Measurements from ENCODE around the gene NDUFS7. TPM values are rescaled to one million over a fixed set of nuclear protein-coding genes. Genes with fewer than 3 reads are reported as not detected.

The NDUFS7 gene
- total RNA-seq, 2 donors from 2014 or later, result 50.9 to 54.7 TPM

DNA sequence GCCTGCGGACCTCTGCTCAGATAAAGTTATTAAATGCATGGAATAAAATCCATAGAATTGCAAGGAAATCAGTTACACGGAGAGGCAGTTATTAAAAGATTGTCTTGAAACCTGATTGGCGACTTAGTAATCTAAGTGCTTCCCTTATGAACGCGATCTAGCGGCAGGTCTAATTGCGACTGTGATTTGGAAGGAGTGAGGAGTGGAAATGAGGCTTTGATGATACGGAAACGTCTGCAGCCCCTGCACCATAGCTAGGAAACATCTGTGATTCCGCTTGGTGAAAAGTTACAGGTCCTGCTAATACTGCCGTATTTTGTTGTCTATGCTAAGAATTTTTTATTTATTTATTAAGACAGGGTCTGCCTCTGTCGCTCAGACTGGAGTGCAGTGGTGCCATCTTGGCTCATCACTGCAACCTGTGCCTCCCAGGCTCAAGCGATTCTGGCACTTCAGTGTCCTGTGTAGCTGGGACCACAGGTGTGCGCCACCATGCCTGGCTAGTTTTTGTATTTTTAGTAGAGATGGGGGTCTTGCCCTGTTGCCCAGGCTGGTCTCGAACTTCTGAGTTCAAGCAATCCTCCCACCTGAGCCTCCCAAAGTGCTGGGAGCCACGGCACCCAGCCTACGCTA lies 887 bp downstream of the NDUFS7 start:
- H3K27me3 Mint-ChIP-seq, result peaks cover 6% of the 10 kb centered on the region
- ATAC-seq, result no peak
- H3K4me1 Mint-ChIP-seq, result peaks cover 19% of the 10 kb centered on the region
- peaks cover 2% of the 10 kb centered on the region for H3K36me3 Mint-ChIP-seq (ENCODE audit: low read depth)
- DNase-seq, result no peak
- H3K27ac Mint-ChIP-seq, result peak overlapping the region; percentile 97
- H3K4me3 Mint-ChIP-seq, result peak overlapping the region; percentile 87
- H3K9me3 ChIP-seq (ENCODE audit: control insufficient read depth, low read length, poor library complexity, severe bottlenecking), result no peaks in the 10 kb centered on the region

DNA sequence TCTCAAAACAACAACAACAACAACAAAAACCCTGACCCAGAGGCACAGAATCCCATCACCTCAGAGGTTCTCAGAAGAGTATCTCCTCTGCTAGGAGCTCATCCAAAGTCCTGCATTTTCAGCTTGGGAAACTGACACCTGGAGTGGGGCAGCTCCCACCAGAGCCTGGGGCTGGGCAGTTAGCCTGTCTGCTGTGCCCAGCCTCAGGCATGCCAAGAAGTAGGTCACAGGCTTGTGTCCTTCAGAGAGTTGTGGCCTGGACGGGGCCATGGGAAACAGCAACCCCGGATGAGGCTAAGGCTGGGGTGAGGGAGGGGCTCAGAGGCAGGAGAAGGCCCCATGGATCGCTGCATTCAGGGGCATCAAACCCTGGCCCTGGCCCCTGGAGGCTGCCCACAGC lies 2.1 kb downstream of the NDUFS7 start:
- H3K9me3 ChIP-seq (ENCODE audit: control insufficient read depth, low read length, poor library complexity, severe bottlenecking), result no peaks in the 10 kb centered on the region
- Mint-ChIP-seq H3K27me3 (peaks cover 6% of the 10 kb centered on the region), H3K27ac (no peak overlapping the region), H3K4me1 (peaks cover 18% of the 10 kb centered on the region), H3K4me3 (no peak overlapping the region), H3K36me3 (ENCODE audit: low read depth) (peaks cover 2% of the 10 kb centered on the region)
- DNase-seq (no peak), ATAC-seq (no peak)

DNA sequence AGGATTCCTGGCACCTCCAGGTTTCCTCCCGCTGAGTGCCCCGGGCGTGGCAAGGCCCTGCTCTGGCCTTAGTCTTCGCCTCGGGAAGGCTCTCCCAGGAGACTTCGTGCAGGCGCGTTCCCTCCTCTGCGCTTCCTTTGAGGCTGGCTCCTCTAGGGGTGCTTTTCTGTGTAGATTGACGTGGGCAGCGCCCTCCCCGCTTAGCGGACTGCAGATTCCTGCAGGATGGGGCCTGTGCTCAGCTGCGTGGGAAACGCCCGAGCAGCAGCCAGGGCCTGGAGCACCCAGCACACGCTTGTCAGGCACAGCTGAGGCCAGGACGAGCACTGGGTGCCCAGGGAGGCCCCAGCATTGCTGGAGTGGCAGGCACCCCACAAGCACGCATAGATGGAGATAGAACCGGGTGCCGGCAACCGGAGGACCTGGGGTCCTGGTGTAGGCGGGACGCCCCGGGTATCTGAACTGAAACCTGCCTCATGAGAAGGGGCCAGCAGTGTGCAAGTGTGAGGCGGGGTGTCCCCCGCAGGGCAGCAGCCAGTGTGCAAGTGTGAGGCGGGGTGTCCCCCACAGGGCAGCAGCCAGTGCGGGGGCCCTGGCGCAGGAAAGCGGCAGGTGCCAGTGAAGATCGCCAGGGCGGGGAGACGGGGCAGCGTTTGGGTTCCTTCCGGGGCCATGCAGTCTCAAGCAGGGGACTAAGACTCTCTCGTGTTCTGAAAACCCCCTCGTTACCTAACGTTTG lies 3.4 kb downstream of the NDUFS7 start:
- no peaks in the 10 kb centered on the region for H3K9me3 ChIP-seq (ENCODE audit: control insufficient read depth, low read length, poor library complexity, severe bottlenecking)
- Mint-ChIP-seq H3K27ac (no peak overlapping the region), H3K36me3 (ENCODE audit: low read depth) (peaks cover 2% of the 10 kb centered on the region), H3K4me1 (peaks cover 18% of the 10 kb centered on the region), H3K27me3 (peaks cover 6% of the 10 kb centered on the region), H3K4me3 (no peak overlapping the region)
- ATAC-seq (no peak), DNase-seq (no peak)

DNA sequence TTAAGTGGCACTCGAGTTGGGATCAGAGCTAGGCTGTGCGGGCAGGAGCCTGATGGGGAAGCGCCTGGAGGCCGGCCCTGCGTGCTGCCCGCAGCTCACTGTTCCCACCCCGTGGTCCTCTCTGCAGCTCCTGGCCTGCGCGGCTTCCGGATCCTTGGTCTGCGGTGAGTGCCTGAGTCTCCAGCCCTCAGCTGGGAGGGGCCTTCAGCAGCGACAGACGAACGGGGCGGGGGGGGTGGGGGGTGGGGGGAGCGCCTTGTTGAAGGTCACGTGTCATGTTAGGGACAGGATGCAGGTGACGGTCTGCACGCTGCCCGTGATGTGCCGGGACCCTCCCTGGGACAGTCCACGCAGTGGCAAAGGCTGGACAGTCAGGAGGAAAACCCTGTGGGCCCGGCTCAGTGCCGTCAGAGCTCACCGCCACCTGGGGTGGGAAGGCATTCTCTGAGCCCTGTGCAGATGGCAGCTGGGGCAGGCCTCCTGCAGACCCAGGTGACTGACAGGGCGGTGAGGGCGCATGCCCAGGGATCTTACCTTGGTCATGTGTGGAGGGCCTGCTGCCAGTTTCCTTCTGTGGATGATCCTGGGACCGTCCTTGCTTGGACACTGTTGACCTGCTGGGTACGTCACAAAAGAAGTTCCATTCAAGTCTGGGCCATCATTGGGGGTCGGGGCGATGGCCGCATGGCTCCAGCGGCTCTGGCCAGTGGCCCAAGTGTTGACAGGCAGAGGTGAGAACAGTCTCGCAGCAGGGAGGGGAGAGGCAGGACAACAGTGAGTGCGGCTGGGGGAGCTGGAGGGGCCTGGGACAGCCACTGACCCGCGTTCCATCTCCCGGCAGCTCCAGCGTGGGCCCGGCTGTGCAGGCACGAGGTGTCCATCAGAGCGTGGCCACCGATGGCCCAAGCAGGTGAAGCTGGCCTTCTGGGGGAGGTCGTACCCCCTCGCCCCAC lies 4.3 kb downstream of the NDUFS7 start:
- no peak overlapping the region for H3K27ac Mint-ChIP-seq

DNA sequence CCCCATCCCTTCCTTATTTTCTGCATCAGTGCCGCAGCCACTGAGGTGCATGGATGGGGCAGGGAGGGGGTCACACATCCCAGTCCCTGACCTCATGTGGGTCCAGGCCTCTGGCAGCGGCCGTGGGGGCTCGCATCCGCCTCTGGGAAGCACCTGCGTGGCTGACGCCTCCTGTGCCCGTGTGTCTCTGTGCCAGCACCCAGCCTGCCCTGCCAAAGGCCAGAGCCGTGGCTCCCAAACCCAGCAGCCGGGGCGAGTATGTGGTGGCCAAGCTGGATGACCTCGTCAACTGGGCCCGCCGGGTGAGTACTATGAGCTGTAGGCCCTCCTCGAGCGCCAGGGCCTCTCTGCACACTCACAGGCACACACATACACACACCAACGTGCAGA lies 4.9 kb downstream of the NDUFS7 start:
- DNase-seq, result no peak
- Mint-ChIP-seq H3K27ac (no peak overlapping the region), H3K4me1 (peaks cover 12% of the 10 kb centered on the region), H3K4me3 (no peak overlapping the region), H3K36me3 (ENCODE audit: low read depth) (no peaks in the 10 kb centered on the region), H3K27me3 (peaks cover under 1% of the 10 kb centered on the region)
- ATAC-seq, result no peak
- H3K9me3 ChIP-seq (ENCODE audit: control insufficient read depth, low read length, poor library complexity, severe bottlenecking), result no peaks in the 10 kb centered on the region

More for the DNA sequence above, 4.3 kb downstream of the NDUFS7 start:
- Mint-ChIP-seq H3K4me1 (peaks cover 16% of the 10 kb centered on the region), H3K27me3 (peaks cover 6% of the 10 kb centered on the region), H3K4me3 (no peak overlapping the region), H3K36me3 (ENCODE audit: low read depth) (peaks cover 2% of the 10 kb centered on the region)
- no peaks in the 10 kb centered on the region for H3K9me3 ChIP-seq (ENCODE audit: control insufficient read depth, low read length, poor library complexity, severe bottlenecking)
- ATAC-seq (no peak), DNase-seq (no peak)

DNA sequence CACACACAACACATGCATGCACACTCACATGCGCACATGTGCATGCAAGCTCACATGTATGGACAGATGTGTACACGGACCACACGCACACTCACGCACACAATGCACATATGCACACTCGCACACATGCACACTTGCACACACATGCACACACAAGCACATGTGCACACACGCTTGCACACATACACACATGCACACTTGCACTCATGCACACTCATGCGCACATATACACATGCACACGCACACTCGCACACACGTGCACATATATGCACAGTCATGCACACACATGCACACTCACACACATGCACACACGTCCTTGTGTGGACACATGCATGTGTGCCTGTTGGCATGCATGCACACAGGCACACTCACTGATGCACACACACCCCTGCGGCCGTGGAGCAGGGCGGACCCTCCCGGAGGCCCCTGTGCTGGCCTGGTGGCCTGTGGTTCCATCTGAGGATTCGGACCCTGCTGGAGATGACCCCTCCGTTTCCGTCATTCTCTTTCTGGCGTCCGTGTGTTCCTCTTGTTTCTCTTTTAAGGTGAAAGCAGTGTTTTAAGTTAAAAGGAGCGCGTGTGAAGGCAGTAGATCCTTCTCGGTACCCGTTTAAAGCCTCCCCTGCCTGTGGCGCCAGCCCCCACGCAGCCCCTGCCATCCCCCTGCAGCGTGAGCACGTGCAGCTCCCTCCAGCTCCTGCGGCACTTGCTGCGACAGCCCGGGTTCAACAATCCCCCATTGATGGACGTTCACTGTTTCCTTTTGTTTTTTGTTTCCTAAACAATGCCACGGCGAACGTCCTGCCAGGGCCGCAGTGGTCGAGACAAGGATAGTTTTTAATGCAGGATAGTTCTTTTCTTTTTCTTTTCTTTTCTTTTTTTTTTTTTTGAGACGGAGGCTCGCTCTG lies 5.6 kb downstream of the NDUFS7 start:
- no peaks in the 10 kb centered on the region for H3K27me3 Mint-ChIP-seq
- no peaks in the 10 kb centered on the region for H3K36me3 Mint-ChIP-seq (ENCODE audit: low read depth)
- DNase-seq (no peak), ATAC-seq (no peak)
- no peaks in the 10 kb centered on the region for H3K9me3 ChIP-seq (ENCODE audit: control insufficient read depth, low read length, poor library complexity, severe bottlenecking)
- no peak overlapping the region for H3K4me3 Mint-ChIP-seq
- H3K27ac Mint-ChIP-seq, result no peak overlapping the region
- peaks cover 9% of the 10 kb centered on the region for H3K4me1 Mint-ChIP-seq

DNA sequence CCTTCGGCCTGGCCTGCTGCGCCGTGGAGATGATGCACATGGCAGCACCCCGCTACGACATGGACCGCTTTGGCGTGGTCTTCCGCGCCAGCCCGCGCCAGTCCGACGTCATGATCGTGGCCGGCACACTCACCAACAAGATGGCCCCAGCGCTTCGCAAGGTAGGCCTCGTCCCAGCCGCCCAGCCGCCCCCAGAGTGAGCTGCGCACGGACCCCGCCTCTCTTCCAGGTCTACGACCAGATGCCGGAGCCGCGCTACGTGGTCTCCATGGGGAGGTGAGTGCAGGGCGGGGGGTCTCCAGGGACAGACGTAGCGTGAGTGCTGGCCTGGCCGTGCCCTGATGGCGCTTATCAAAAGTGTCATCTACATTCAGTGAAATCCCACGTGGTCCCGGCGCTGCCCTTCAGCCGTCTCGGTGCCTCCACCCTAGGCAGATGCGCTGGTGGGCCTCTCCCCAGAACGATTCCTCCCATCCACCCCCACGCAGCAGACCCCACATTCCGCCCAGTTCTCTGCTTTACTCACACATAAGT lies 7.2 kb downstream of the NDUFS7 start:
- no peak overlapping the region for H3K27ac Mint-ChIP-seq

DNA sequence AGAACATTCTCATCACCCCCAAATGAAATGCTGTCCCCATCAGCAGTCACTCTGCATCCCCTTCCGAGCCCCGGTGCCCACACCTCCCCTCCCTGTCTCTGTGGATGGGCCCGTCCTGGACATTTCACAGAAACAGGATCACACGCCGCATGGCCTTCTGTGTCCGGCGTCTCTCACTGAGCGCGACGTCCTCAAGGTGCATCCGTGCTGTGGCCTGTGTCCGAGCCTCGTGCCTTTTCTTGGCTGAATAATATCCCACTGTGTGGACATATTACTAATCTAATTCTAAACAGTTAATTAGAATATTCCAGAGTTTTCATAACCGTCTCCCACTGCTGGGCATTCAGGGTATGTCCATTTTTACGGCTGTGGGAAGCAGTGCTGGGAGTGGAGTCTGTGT lies 8.7 kb downstream of the NDUFS7 start:
- no peaks in the 10 kb centered on the region for H3K9me3 ChIP-seq (ENCODE audit: control insufficient read depth, low read length, poor library complexity, severe bottlenecking)
- Mint-ChIP-seq H3K4me3 (no peak overlapping the region), H3K4me1 (peaks cover 8% of the 10 kb centered on the region), H3K27ac (no peak overlapping the region), H3K36me3 (ENCODE audit: low read depth) (no peaks in the 10 kb centered on the region), H3K27me3 (no peaks in the 10 kb centered on the region)
- ATAC-seq (no peak), DNase-seq (no peak)

More for the DNA sequence above, 7.2 kb downstream of the NDUFS7 start:
- Mint-ChIP-seq H3K4me1 (peaks cover 6% of the 10 kb centered on the region), H3K4me3 (no peak overlapping the region), H3K27me3 (no peaks in the 10 kb centered on the region), H3K36me3 (ENCODE audit: low read depth) (no peaks in the 10 kb centered on the region)
- no peak for DNase-seq
- no peak for ATAC-seq
- H3K9me3 ChIP-seq (ENCODE audit: control insufficient read depth, low read length, poor library complexity, severe bottlenecking), result no peaks in the 10 kb centered on the region

DNA sequence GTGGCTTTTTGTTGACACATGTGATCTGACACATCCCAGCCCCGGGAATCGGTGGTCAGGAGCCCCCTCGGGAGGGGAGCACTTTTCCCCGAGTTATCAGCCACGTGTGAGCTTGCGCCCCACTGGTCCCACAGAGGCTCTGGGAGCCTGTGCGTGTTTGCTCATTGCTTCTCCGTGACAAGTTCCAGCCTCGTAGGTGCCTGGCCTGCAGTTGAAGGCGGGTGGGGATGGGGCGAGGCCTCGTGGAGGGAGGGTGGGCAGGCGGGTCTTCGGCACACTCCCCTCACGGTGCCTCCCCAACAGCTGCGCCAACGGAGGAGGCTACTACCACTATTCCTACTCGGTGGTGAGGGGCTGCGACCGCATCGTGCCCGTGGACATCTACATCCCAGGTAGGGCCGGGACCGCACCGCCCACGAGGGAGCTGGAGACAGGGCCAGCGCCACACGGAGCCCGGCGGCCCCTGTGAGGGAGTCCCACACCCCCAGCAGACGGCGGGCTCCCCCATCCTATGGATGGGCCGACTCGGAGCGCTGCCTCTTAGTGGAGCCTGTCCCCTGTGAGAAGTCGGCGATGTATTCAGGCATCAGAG lies 9.3 kb downstream of the NDUFS7 start:
- H3K9me3 ChIP-seq (ENCODE audit: control insufficient read depth, low read length, poor library complexity, severe bottlenecking), result no peaks in the 10 kb centered on the region
- DNase-seq (no peak), ATAC-seq (no peak)
- Mint-ChIP-seq H3K4me3 (no peak overlapping the region), H3K4me1 (peaks cover 8% of the 10 kb centered on the region), H3K27ac (no peak overlapping the region), H3K36me3 (ENCODE audit: low read depth) (no peaks in the 10 kb centered on the region), H3K27me3 (no peaks in the 10 kb centered on the region)

DNA sequence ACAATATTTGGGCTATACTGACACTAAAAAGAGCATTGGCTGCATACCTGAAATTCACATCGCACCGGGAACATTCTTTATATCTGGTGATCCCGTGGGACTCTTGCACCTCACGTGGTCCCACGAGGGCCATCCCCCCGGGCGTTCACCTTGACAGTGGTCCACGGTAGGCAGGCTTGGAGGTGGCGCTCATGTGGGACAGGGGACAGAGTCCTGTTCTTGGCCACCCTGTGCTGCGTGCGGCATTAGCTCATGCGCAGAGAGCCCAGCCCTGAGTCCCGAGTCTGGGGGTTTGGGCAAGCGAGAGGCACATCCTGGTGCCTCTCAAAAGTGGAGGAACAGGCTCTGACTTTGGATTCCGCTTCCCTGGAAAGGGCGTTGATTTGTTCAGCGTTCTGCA lies 10.1 kb downstream of the NDUFS7 start:
- no peak overlapping the region for H3K4me3 Mint-ChIP-seq
- H3K27me3 Mint-ChIP-seq, result no peaks in the 10 kb centered on the region
- peaks cover 8% of the 10 kb centered on the region for H3K4me1 Mint-ChIP-seq
- no peaks in the 10 kb centered on the region for H3K9me3 ChIP-seq (ENCODE audit: control insufficient read depth, low read length, poor library complexity, severe bottlenecking)
- ATAC-seq (no peak), DNase-seq (no peak)
- H3K36me3 Mint-ChIP-seq (ENCODE audit: low read depth), result no peaks in the 10 kb centered on the region
- no peak overlapping the region for H3K27ac Mint-ChIP-seq

DNA sequence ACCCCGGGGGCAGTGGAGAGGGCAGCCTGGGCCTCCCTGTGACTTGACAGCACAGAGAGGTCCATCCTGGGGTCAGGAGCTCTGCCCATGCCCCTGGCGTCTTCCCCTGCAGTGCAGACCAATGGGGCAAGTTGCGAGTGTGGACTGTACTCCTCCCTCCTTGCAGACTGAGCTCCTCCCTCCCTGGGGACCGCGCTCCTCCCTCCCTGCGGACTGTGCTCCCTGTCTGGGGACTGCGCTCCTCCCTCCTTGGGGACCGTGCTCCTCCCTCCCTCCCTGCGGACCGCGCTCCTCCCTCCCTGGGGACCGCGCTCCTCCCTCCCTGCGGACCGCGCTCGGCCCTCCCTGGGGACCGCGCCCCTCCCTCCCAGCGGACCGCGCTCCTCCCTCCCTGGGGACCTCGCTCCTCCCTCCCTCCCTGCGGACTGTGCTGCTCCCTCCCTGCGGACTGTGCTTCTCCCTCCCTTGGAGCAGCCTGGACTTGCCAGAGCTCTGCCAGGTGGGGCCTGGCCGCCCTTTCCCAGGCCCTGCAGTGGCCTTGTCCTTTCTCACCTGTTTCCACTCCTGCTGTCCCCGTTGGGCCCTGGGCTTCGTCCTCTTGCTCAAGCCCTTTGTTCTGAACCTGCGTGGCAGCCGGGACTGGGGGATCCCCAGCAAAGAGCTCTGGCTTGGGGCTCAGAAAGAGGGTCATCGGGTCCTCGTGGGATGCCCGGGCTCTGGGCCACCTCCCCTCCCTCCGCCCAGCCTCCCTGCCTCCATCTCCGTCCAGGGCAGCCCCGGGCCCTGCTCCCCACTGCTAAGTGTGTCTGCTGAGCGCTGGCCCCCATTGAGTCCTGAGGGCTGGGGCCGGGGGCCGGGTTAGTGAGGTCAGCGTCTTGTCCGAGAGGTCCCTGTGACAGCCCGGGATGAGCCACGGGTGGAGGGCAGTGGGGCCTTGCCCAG lies 10.8 kb downstream of the NDUFS7 start:
- DNase-seq (no peak), ATAC-seq (no peak)
- H3K4me1 Mint-ChIP-seq, result peaks cover 7% of the 10 kb centered on the region
- no peaks in the 10 kb centered on the region for H3K9me3 ChIP-seq (ENCODE audit: control insufficient read depth, low read length, poor library complexity, severe bottlenecking)
- no peaks in the 10 kb centered on the region for H3K36me3 Mint-ChIP-seq (ENCODE audit: low read depth)
- H3K27ac Mint-ChIP-seq, result no peak overlapping the region
- H3K27me3 Mint-ChIP-seq, result no peaks in the 10 kb centered on the region
- H3K4me3 Mint-ChIP-seq, result no peak overlapping the region

Measured in T-helper 17 cell (primary cell).